Retinal pigment epithelial cell (primary cell): Measurements from ENCODE around the gene MED12L.
"Not testable (repeated sequence)": the region's sequence is repeated elsewhere in the genome, so short reads cannot be mapped to it uniquely, and the experiment has no call there.

Source experiments
- DNase-seq: peaks from one replicate; pipeline ENCODE4 v3.0.0-alpha.2; 2010; ENCODE audit warnings: low read depth
- H3K4me3 ChIP-seq: 2 replicates; pipeline ENCODE4 v1.5.1; 2011; ENCODE audit warnings: mild to moderate bottlenecking, low read length, control low read depth, moderate library complexity
- TF ChIP-seq, protein P1 (sequence below): conservative IDR thresholded peaks from 2 replicates; pipeline ENCODE4 v1.5.1; 2011; ENCODE audit warnings: low read depth, low read length, control low read depth, inconsistent platforms

Gene MED12L

DNA sequence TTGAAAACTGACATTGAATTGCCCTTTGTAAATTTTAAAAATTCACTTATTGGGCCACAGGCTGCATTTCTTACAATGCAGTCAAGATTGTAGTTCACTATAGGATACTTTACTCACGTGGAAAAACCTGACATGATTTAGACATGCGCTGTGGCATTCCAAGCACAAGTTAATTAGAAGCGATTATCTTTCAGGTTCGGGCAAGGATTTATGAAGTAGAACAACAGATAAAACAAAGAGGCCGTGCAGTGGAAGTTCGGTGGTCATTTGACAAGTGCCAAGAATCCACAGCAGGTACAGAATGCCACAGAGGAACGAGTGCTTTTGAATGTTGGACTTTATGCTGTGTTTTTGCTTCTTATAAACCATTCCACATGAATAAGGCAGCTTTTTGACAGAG, 79.8 kb downstream of the MED12L start:
- H3K4me3 ChIP-seq: no peak overlapping the region
- TF ChIP-seq, protein P1, sequence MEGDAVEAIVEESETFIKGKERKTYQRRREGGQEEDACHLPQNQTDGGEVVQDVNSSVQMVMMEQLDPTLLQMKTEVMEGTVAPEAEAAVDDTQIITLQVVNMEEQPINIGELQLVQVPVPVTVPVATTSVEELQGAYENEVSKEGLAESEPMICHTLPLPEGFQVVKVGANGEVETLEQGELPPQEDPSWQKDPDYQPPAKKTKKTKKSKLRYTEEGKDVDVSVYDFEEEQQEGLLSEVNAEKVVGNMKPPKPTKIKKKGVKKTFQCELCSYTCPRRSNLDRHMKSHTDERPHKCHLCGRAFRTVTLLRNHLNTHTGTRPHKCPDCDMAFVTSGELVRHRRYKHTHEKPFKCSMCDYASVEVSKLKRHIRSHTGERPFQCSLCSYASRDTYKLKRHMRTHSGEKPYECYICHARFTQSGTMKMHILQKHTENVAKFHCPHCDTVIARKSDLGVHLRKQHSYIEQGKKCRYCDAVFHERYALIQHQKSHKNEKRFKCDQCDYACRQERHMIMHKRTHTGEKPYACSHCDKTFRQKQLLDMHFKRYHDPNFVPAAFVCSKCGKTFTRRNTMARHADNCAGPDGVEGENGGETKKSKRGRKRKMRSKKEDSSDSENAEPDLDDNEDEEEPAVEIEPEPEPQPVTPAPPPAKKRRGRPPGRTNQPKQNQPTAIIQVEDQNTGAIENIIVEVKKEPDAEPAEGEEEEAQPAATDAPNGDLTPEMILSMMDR: no peak
- DNase-seq: no peak

- H3K4me3 ChIP-seq: no peak overlapping the region
- no peak for DNase-seq
- TF ChIP-seq, protein P1: peak; percentile 9
Measured at GRCh38 chr3:151166161-151166560, 80.7 kb downstream of the MED12L start.

GRCh38 chr3:151168269-151169094, 83.0 kb downstream of the MED12L start:
- TF ChIP-seq, protein P1: peak; percentile 92
- H3K4me3 ChIP-seq: no peak overlapping the region
- no peak for DNase-seq

DNA sequence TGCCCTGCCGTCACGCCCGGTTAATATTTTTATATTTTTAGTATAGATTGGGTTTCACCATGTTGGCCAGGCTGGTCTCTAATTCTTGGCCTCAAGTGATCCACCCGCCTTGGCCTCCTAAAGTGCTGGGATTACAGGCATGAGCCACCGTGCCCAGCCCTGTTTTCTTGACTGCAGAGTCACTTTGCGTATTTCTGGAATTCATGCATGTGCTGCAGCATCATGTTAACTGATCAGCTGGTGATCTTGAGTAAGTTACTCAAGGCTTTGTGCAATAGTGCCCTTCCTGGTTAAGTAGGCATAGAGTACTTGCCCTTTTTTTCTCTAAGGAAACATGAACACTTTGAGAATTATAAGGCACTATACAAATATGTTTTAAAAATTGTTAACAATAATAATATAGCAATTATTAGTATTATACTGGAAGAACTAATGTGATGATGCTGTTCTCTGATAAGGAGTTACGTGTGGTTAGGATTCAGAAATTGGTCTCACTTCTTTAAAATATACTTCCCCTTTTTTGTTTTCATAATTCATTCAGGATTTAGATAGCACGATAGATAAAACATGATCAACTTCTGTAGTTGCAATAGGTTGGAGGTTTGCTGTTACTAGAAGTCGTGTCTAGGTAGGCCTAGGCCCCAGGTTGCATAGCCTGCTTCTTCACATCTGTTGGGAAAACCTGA, 83.9 kb downstream of the MED12L start:
- TF ChIP-seq, protein P1: no peak
- DNase-seq: no peak
- H3K4me3 ChIP-seq: no peak overlapping the region

DNA sequence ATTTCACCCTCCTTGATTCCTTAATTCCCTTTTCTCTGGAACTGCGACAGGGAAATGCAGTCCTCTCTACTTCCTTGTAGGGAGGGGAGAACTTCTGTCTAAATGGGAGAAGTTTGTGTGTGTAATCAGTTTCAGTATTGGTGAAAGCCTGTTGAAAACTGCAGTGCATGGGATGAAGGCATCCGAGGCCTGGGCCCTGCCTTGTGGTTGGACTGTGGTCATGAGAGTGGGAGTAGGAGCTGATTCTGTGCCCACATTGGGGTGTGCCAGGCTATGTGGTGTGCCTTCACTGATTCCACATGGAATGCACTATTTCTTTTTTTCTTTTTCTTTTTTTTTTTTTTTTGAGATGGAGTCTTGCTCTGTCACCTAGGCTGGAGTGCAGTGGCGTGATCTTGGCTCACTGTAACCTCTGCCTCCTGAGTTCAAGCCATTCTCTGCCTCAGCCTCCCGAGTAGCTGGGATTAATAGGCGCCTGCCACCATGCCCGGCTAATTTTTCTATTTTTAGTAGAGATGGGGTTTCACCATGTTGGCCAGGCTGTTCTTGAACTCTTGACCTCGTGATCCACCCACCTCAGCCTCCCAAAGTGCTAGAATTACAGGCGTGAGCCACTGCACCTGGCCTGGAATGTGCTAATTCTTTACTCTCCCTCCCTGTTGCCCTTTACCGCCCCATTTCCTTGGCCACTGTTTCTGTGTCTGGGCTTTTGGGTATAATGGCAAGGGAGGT, 84.7 kb downstream of the MED12L start:
- not testable (repeated sequence) for DNase-seq, H3K4me3 ChIP-seq

GRCh38 chr3:151171145-151171757, 85.8 kb downstream of the MED12L start:
- H3K4me3 ChIP-seq: no peak overlapping the region
- no peak for DNase-seq
- TF ChIP-seq, protein P1: no peak

GRCh38 chr3:151174351-151174750, 88.9 kb downstream of the MED12L start:
- TF ChIP-seq, protein P1: no peak

More at GRCh38 chr3:151174351-151174750, 88.9 kb downstream of the MED12L start:
- no peak for DNase-seq
- H3K4me3 ChIP-seq: no peak overlapping the region
